Hematopoietic multipotent progenitor cell treated with erythropoietin and hydrocortisone succinate and interleukin-3 and kit ligand, for 17 days (in vitro differentiated cells): ENCODE measurements around the gene TTC9B.

Source experiments
- DNase-seq: peaks from one replicate; pipeline ENCODE4 v3.0.0-alpha.2; 2015; ENCODE audit warnings: low spot score

The TTC9B gene

GRCh38 chr19:40217934-40218890, at the start of gene TTC9B:
Gene TTC9B, minus strand, starts transcription at chr19:40218384. Its CDS starts 3 bp downstream, at chr19:40218381.
- DNase-seq = no peak

DNA sequence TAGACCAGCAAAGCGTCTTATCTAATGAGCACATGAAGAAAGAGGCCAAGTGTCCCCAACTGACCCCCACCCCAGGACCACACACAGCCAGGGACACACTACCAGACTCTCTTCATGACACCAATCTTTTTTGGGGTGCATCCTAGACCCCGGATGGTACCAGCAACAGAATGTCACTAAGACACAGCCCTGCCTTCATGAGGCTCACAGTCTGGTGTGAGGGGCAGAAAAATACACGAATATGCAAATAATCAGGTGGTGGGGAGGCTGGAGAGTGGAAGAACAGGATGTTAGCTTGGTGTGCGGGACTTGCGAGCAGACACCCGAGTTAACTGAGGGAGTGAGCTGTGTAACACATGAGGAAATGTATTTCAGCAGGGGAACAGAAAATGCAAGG, 49.4 kb upstream of the TTC9B start:
- DNase-seq = no peak

GRCh38 chr19:40266912-40267600, 48.9 kb upstream of the TTC9B start:
- no peak for DNase-seq

- DNase-seq = no peak
Measured at GRCh38 chr19:40266119-40266518, 47.9 kb upstream of the TTC9B start.

GRCh38 chr19:40265763-40266099, 47.5 kb upstream of the TTC9B start:
- no peak for DNase-seq

DNA sequence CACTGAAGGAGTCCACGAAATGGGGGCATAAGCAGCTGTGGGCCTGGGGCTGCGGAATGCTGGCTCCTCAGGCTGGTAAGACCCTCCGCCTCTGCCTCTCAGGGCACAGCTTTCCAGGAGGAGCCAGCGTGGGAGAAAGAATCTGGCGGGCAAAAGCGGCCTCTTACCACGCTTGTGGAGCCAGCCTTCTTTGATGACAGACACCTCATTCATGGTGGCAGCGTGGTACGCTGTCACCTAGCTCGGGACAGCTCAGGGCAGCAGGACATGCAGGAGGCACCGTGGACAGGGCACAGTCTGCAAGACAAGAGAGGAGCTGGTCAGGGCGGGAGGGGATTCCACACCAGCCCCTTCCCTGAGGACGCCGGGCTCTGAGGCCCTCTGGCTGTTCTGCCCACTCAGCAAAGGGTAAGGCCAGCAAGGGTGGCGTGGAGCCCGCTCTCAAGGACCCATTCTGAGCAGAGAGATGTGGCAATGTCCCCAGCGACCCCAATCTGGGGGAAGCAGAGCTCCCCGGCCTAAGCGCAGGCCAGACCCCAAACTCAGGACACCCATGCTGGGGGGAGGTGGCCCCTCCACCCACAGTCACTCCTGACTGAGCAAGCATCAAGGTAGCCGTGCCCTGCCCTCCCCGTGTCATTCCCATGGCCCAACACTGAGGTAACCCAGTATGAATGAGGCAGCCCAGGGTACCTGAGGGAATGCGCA, 47.0 kb upstream of the TTC9B start:
- DNase-seq = no peak

- no peak for DNase-seq
Measured at GRCh38 chr19:40264314-40265054, 46.3 kb upstream of the TTC9B start.

DNA sequence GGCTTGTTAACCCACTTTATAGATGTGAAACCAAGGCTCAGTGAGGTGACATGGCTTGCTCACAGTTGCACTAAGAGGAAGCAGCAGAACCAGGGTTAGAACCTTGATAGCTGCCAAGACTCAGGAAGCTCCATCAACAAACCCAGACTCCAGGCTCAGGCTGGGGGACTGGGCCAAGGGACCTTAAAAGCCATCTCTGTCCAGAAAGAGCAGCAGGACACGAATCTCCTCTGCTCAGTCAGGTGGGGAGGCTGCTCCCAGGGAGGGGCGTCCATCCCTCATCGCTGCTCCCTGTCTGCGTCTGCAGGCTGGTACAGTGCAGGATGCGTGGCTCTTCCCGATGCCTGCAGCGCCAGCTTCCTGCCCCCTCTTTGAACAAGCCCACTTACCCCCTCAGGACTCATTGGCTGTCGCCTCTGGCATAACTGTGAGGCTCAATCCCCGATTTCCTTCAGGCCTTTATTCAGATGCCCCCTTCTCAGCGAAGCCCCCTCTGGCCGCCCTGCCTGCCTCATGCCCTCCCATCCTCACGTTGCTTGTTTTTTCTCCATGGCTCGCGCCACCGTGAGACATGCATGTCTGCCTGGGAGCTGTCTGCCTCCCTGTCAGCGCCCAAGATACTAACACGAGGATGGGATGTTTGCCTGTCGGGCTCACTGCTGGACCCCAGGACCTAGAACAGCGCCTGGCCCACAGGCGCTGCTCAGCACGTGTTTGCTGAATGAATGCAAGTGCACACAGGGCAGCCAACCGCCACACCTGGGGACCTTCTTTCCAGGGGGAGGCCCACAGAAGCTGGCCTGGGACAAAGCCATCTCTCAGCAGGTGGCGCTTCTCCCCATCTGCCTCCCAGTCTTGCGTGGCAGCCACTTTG, 45.5 kb upstream of the TTC9B start:
- no peak for DNase-seq

DNA sequence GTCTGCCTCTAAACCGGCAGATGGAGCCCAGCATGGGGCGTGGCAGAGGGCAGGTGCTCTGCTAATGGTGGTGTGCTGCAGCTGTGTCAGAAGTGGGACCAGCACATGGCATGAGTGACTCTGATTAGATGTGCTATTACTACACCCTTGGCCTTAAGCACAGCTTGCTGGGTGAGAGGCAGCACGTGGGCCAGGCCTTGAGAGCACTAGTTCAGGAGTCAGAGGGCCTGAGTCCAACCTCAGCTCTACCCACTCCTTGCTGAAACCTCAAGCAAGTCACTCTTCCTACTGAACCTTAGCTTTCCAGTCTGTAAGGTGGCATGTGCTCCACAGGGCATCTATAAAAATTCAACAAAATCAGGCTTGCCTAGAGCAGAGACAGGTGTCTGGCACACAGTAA, 44.2 kb upstream of the TTC9B start:
- DNase-seq = no peak

DNA sequence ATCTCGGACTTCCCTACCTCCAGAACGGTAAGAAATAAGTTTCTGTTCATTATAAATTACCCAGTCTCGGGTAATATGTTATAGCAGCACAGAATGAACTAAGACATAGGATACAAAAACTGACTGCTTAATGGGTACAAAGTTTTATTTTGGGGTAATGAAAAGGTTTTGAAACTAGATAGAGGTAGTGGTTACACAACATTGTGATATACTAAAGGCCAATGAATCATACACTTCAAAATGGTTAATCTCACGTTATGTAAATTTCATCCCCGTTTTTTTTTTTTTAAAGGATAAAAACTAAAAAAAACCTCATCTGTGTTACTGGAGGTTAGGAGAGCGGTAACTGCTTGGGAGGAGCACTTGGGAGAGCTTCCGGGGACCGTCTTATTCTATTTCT, 43.4 kb upstream of the TTC9B start:
- no peak for DNase-seq

GRCh38 chr19:40257096-40257517, 38.9 kb upstream of the TTC9B start:
- no peak for DNase-seq

- DNase-seq = no peak
Measured at GRCh38 chr19:40256512-40256911, 38.3 kb upstream of the TTC9B start.

- DNase-seq = no peak
Measured at GRCh38 chr19:40255619-40256166, 37.5 kb upstream of the TTC9B start.

DNA sequence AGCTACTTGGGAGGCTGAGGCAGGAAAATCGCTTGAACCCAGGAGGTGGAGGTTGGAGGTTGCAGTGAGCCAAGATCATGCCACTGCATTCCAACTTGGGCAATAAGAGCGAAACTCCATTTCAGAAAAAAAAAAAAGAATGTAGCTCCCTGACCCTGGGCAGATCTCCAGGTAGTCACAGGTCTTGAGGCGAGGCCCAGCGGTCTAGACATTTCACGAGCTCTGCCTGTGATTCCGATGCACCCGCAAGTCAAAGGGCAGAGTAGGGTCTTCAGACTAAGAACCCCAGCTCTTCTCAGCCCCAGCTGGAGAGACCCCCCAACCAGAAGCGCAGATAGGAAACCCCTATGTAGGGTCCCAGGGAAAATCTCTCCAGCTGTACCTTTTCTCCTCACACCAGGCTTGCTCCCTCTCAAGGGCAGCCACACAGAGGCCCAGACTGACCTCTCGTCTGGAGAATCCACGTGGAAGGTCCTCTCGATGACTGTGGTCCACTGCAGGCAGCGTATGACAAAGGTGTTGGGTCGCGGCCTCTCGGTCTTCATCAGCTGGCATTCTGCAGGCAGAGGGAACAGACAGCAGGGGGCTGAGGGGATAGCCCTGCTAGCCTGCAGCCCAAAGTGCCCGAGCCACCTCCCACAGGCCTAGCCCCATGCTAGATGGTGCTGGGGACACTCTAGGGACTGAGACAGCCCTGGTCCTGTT, 36.7 kb upstream of the TTC9B start:
- no peak for DNase-seq

DNA sequence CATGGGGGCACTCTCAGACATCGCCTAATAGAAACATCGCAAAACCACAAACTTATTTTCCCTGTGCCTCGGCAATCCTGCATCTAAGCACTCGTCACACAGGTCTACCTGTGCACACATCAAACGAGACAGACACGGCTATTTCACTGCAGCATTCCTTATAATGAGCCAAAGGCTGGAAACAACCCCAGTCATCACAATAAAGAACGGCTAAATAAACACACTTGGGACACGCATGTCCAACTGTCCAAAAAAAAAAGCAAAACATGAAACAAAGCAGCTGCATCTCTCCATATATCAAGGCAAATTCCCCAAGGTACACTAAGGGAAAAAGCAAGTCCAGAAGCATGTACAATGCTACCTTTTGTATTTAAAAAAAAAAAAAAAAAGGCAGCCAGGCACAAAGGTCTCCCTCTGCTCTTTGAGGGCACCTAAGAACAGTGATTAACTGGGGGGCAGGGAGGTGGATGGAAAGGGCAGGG, 35.5 kb upstream of the TTC9B start:
- no peak for DNase-seq

- DNase-seq = no peak
Measured at GRCh38 chr19:40252395-40252794, 34.2 kb upstream of the TTC9B start.

DNA sequence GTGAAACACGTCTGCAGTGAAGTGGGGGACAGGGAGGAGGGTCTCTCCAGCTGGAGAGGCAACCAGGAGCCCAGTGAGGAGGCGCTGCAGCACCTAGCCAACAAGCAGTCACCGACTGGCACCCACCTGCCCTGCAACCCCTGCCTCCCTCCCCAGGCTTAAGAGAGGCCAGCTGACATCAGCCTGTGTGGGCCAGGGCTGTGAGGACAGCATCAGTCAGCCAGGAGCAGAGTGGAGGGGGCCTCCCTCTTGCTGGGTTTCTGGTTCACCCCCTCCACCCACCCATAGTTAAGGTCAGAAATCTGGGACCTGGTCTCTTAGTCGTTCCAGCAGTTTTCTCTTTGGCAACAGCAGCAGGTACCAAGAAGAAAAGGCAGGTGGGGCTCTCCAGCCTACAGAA, 33.8 kb upstream of the TTC9B start:
- no peak for DNase-seq

GRCh38 chr19:40251244-40251643, 33.1 kb upstream of the TTC9B start:
- DNase-seq = no peak

DNA sequence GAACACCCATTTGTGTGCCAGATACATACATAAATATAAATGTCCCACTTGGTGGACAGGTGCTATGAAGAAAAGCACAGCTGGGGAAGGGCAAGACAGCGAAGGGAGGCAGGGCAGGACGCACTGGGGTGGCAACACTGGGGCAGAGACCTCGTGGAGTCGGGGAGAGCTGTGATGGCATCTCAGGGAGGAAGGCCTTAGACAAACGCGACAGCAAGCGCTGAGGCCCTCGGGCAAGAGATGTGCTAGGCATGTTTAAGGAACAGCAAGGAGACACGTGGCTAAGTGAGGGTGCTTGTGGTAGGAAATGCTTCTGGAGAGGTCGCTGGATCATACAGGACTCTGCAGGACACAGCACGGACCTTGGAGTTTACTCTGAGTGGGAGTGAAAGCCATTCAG, 31.6 kb upstream of the TTC9B start:
- DNase-seq = no peak

DNA sequence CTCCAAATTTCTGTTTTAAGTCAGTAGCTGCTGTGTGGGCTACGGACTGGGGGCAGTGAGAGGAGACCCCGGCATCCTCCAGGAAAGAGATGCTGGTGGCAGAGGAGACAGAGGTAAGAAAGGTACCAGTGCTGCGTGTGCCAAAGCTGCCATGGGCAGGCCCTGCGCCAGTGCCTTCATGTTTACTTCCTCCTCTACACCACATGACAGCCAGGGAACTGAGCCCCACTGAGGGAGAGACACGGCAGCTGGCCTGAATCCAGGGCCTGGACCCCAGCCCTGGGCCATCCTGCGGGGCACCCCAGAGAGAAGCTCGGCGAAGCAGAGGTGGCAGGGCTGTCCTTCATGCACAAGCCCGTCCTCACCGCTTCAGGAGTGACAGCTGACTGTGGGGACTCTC, 31.0 kb upstream of the TTC9B start:
- DNase-seq = no peak
